Type B pancreatic cell (in vitro differentiated cells): ENCODE data around the gene FFAR3. TPM values are rescaled to one million over a fixed set of nuclear protein-coding genes. Genes with fewer than 3 reads are reported as not detected.
"Not testable (repeated sequence)": the region's sequence is repeated elsewhere in the genome, so short reads cannot be mapped to it uniquely, and the experiment has no call there.

Experiments used
- DNase-seq: peaks from one replicate; pipeline ENCODE4 v3.0.0; 2021; ENCODE audit warnings: mixed read lengths; ENCODE audit not compliant: unreplicated experiment; ENCODE audit errors: extremely low spot score
- H3K27ac Mint-ChIP-seq: 2 replicates; pipeline ENCODE4 v1.8.0; 2021; ENCODE audit warnings: mild to moderate bottlenecking, mixed read lengths
- H3K27me3 Mint-ChIP-seq: 2 replicates; pipeline ENCODE4 v1.8.0; 2021; ENCODE audit warnings: mixed read lengths
- H3K36me3 Mint-ChIP-seq: 2 replicates; pipeline ENCODE4 v1.8.0; 2021; ENCODE audit warnings: mixed read lengths
- H3K4me1 Mint-ChIP-seq: one replicate; pipeline ENCODE4 v1.8.0; 2021; ENCODE audit warnings: mixed read lengths; ENCODE audit not compliant: unreplicated experiment
- H3K4me3 Mint-ChIP-seq: 2 replicates; pipeline ENCODE4 v1.8.0; 2021; ENCODE audit warnings: mild to moderate bottlenecking, mixed read lengths
- H3K9me3 Mint-ChIP-seq: 2 replicates; pipeline ENCODE4 v1.8.0; 2021; ENCODE audit warnings: mixed read lengths
- CTCF ChIP-seq: fragments of 200-600 bp; sonication (generic); conservative IDR thresholded peaks from 2 replicates; pipeline ENCODE4 v1.5.0; 2021; ENCODE audit warnings: antibody characterized with exemption, mild to moderate bottlenecking
- total RNA-seq: library from RNA; stranded (reverse); gene quantifications from 2 replicates; pipeline ENCODE4 v1.2.1, GENCODE V29; 2021; ENCODE audit warnings: low replicate concordance

The FFAR3 gene
- total RNA-seq, 1 donor from 2014 or later, result 0.34 TPM

- peaks cover 8% of the 10 kb centered on the region for H3K27me3 Mint-ChIP-seq
- H3K27ac Mint-ChIP-seq, result no peak overlapping the region
- peak; percentile 10 for DNase-seq
- H3K36me3 Mint-ChIP-seq, result no peaks in the 10 kb centered on the region
- no peaks in the 10 kb centered on the region for H3K4me1 Mint-ChIP-seq
- no peak overlapping the region for H3K4me3 Mint-ChIP-seq
- H3K9me3 Mint-ChIP-seq, result no peaks in the 10 kb centered on the region
- TF ChIP-seq CTCF, result no peak
Measured at GRCh38 chr19:35365303-35365702, 7.0 kb downstream of the FFAR3 start.

- no peaks in the 10 kb centered on the region for H3K4me1 Mint-ChIP-seq
- H3K9me3 Mint-ChIP-seq, result no peaks in the 10 kb centered on the region
- H3K27ac Mint-ChIP-seq, result no peak overlapping the region
Measured at GRCh38 chr19:35368378-35368777, 10.1 kb downstream of the FFAR3 start.

GRCh38 chr19:35369522-35369921 lies 11.3 kb downstream of the FFAR3 start:
- H3K4me3 Mint-ChIP-seq, result no peak overlapping the region
- no peaks in the 10 kb centered on the region for H3K9me3 Mint-ChIP-seq
- TF ChIP-seq CTCF, result no peak
- no peak for DNase-seq
- H3K27me3 Mint-ChIP-seq, result peaks cover 19% of the 10 kb centered on the region
- H3K4me1 Mint-ChIP-seq, result no peaks in the 10 kb centered on the region
- no peak overlapping the region for H3K27ac Mint-ChIP-seq
- H3K36me3 Mint-ChIP-seq, result no peaks in the 10 kb centered on the region

More at GRCh38 chr19:35368378-35368777, 10.1 kb downstream of the FFAR3 start:
- peaks cover 10% of the 10 kb centered on the region for H3K27me3 Mint-ChIP-seq
- H3K36me3 Mint-ChIP-seq, result no peaks in the 10 kb centered on the region
- TF ChIP-seq CTCF, result no peak
- DNase-seq, result no peak
- H3K4me3 Mint-ChIP-seq, result no peak overlapping the region

- no peak for DNase-seq
- Mint-ChIP-seq H3K27me3 (peaks cover 26% of the 10 kb centered on the region), H3K27ac (no peak within 1 kb of the TSS), H3K4me3 (no peak within 1 kb of the TSS), H3K9me3 (no peaks in the 10 kb centered on the region), H3K4me1 (no peaks in the 10 kb centered on the region), H3K36me3 (no peaks in the 10 kb centered on the region)
- TF ChIP-seq CTCF, result no peak
Measured at GRCh38 chr19:35370722-35371121, 12.5 kb downstream of the FFAR3 start, which contains the start of gene GPR42. Gene GPR42, plus strand, starts transcription at chr19:35371068. Its CDS starts 292 bp downstream, at chr19:35371360.

- TF ChIP-seq CTCF, result no peak
- peak; percentile 7 for DNase-seq
- Mint-ChIP-seq H3K9me3 (no peaks in the 10 kb centered on the region), H3K4me3 (no peak overlapping the region), H3K27me3 (peaks cover 24% of the 10 kb centered on the region), H3K27ac (no peak overlapping the region), H3K36me3 (no peaks in the 10 kb centered on the region), H3K4me1 (no peaks in the 10 kb centered on the region)
Measured at GRCh38 chr19:35373492-35373891, 15.2 kb downstream of the FFAR3 start.

- peaks cover 24% of the 10 kb centered on the region for H3K27me3 Mint-ChIP-seq
- H3K4me3 Mint-ChIP-seq, H3K36me3 Mint-ChIP-seq, H3K4me1 Mint-ChIP-seq, H3K27ac Mint-ChIP-seq, H3K9me3 Mint-ChIP-seq, DNase-seq: not testable (repeated sequence)
Measured at GRCh38 chr19:35374031-35374430, 15.8 kb downstream of the FFAR3 start.
